HG03196 (cell line): ENCODE results near the gene DNAJB7.
"Not testable (repeated sequence)": the region's sequence is repeated elsewhere in the genome, so short reads cannot be mapped to it uniquely, and the experiment has no call there.

Experiments
- ATAC-seq: cut with Tn5 transposase; IDR thresholded peaks from one replicate; pipeline ENCODE4 v1.9.1; 2021; ENCODE audit not compliant: unreplicated experiment

DNAJB7 gene

DNA sequence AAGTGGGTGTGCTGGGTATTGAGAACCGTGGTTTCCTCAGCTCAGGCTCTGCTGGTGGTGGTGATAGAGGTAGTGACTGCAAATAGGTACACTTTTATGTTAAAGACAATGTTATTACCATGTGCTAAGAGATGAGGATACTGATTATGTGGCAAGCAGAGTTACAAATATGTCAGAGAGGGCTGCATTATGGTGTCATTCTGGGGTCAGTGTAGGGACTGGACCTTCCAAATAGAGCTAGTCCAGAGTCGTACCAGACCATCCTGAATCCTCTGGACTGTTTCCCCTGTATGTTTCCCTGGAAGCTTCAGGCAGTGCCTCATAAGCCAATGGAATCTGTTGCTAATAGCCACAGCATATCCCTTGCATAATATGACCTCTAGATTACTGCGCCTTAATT lies at the start of gene DNAJB7:
Gene DNAJB7, minus strand, starts transcription at position 101 of the 400 bp plus-strand sequence. CDS start 119 bp downstream, outside the sequence.
- ATAC-seq, result no peak

DNA sequence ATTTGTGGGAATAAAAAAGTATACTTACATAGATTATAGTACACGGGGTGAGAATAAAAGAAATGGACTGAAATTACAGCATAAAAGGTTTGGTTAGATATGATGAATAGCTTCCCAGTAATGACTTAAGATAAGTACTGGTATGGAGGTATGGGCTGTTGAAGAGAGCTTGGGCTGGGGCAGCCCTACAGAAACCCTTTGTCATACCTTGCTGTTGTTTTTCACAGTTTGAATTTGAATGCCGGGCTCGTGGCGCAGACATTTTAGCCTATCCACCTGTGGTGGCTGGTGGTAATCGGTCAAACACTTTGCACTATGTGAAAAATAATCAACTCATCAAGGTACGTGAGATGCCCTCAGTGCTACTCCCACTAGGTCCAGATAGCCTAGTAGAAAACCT lies 47.0 kb upstream of the DNAJB7 start:
- ATAC-seq, result no peak

DNA sequence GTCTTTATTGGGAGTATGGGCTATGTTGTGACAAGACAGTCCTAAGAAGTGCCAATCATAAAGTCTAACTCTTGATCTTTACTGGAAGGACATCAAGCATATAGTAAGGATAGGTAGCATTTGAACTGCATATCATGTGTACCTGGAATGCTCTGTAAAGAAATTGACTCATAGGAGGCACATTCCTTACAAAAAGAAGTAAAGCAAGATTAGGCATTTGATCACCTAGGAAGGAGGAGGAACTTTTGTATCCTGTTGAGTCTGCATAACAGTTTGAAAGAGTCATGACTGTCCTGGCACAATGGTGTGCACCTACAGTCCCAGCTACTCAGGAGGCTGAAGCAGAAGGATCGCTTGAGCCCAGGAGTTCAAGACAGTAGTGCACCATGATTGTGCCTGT lies 42.2 kb upstream of the DNAJB7 start:
- no peak for ATAC-seq

DNA sequence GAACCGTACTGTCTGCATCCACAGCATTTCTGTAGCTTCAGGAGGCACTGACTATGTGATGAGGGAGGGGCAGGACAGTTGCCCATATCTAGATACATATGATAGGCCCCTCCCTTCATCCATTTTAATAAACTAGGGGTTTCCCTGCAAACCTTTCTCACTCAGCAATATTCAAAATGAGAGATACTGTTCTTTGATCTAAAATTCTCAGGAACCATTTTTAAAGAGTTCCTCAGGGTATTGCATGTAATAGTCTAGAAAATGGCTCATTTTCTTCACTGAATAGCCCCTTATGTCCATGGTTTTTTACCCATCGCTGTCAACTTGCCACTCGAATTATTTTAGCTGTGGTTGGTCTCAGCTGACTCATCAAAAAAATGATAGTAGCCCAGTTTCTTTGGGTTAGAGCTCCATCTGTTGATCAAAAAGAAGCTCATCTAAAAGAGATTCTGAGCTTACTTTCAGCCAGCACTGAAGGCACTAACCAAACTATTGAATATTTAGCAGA lies 37.0 kb upstream of the DNAJB7 start:
- ATAC-seq, result no peak

DNA sequence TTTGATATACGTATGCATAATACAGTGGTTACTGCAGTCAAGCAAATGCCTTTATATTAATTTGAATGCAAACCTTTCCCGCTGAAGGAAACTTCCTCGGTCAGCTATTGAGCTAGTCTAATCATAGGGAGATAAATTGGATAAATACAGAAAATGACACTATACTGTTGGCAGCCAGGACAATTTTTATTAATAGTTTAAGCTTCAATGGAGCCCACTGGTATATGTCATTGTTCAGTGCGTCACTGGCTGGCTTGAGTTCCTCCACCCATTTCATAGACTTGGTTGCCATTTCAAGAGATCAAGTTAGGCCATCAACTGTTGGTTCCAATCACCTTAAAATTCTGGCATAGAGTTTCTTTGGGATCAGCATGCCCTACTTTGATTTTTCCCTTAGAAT lies 32.5 kb upstream of the DNAJB7 start:
- no peak for ATAC-seq

DNA sequence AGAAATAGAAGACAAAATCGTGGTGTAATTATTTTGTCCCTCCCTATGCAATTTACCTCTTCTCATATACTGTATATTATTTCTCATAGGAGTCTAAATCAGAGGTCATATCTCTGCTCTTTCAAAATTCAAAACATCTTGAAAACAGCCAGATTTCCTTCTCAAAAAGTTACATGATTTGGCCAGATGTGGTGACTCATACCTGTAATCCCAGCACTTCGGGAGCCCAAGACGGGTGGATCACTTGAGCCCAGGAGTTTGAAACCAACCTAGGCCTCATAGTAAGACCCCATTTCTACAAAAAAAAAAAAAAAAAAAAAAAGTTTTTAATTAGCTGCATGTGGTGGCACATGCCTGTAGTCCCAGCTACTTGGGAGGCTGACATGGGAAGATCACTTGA lies 29.0 kb upstream of the DNAJB7 start:
- no peak for ATAC-seq

DNA sequence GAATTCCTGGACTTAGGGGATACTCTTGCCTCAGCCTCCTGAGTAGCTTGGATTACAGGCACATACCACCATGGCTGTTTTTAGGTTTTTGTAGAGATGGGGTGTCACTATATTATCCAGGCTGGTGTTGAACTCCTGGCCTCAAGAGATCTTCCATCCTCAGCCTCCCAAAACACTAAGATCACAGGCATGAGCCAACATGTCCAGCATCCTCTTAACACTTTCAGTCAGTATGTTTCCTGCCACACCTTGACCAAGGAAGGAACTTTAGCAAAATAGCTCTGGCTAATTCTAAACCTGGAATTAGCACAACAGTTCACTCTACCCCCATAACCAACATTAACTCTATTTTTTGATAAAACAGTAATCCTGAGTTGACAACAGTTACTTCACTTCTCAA lies 27.2 kb upstream of the DNAJB7 start:
- ATAC-seq, result no peak

DNA sequence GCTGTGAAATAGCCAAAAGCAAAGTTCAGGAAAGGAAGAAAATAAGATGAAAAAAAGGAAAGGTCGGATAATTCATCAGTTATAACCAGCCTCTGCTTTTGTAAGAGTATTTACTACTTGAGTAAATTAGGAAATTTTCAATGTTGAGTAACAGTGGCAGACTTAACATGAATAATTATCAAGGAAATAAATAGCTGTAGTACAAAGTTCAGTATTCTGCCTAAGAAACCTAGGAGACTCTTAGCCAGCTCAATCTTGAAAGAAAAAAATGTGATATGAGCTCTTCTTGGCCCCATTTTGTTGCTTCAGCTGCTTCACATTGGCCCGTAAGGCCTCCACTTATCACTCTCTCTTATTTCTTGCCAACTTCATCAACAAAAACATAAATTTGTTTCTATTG lies 17.0 kb upstream of the DNAJB7 start:
- no peak for ATAC-seq

DNA sequence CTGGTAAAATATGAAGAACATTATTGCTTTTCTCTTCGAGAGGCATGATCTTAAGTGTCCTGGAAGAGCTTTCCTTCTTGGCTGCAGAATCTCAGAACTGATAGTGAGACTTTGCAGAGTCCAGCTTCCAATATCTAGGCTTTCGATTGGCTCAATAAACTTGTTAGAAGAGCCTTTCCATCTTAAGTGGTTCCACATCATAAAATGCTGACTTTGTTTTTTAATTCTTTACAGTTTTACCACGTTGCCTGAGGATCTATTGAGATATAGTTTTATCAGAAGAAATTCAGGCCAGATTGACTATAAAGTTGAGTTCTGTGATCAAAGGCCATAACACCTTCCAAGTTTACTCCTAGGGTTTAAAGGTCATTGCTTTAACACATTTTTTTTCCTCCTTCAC lies 15.6 kb upstream of the DNAJB7 start:
- ATAC-seq, result no peak

DNA sequence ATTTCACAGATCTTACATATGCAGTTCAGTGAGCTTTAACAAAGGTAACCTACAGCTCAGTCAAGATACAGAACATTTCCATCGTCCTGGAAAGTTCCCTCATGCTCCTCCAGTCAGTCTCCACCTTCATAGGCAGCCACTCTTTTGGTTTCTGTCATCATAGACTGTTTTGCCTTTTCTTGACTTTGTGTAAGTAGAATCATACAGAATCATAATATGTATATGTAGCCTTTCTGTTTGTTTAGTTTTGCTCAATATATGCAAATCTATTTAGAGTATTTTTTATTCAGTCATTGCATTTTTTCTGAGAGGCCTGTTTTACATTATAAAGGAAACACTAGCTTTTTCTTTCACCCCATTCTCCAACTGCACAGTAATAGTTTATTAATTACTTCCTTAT lies 15.0 kb upstream of the DNAJB7 start:
- no peak for ATAC-seq

DNA sequence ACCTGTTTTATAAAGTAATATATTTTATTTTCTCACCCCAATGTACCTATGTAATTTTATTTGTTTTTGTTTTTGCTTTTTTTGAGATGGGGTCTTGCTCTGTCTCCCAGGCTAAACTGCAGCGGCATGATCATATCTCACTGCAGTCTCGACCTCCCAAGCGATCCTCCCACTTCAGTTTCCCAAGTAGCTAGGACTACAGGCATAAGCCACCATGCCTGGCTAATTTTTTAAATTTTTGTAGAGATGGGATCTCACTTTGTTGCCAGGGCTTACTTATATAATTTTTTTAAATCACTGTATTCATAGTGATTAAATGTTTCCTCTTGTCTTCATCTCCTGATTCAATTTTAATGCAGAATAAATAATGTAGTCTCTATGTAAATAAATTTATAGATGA lies 13.2 kb upstream of the DNAJB7 start:
- no peak for ATAC-seq

DNA sequence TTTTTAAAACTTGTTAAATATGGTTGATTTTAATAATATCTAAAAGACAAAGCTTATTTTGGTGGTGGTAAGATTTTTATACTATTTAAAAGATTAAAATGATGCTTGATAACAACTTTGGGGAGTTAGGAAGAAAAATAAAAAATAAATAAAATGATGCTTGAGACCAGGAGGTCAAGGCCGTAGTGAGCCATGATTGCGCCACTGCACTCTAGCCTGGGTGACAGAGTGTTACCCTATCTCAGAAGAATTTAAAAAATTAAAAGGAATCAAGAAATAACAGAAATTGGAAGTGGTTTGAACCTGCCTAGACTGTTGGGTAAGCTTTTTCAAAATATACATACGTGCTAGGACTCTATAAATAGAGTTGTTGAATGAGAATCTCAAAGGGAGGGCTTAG lies 12.1 kb upstream of the DNAJB7 start:
- ATAC-seq, result no peak

DNA sequence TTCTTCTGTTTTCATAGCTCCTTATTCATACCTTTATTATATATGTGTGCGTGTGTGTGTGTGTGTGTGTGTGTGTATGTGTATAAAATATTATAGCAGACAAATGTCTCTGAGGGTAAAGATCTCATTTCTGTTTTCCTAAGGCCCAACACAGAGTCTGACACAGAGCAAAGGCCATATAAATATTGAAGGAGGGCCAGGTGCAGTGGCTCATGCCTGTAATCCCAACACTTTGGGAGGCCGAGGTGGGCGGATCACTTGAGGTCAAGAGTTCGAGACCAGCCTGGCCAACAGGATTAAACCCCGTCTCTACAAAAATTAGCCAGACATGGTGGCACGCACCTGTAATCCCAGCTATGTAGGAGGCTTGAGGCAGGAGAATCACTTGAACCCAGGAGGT lies 6.5 kb upstream of the DNAJB7 start:
- ATAC-seq, result not testable (repeated sequence)

DNA sequence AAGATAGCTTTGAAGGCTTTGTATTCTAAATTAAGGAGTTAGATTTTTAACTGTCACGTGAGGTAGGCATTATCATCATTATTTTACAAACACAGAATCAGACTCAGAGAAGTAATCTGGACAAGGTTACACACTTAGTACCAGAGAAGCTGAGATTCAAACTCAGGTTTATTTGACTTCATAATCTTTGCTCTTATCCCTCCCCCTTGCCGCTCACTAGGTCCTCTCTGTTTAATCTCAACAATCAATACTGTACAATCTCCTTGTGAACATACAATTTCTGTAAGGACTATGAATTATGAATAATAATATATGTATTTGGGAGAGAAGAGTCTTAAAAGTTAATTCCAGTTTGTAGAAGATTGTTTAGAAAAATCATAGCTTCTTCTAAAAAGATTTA lies 5.2 kb upstream of the DNAJB7 start:
- ATAC-seq, result no peak

DNA sequence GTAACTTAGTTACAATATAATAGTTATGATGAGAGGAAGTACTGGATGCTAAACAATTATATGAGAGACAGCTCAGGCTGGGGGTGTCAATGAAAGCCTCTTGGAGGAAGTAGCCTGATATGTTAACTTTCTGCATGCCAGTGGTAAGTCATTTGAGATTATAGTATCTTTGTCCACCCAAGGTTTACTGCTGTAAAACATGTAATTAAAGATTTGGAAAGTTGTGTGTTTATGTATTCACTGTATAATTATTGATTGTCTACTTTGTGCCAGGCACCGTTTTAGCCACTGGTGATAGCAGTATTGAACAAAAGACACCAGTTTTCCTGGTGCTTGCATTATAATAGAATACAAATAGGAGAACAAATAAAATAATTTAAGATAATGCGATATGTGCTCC lies 624 bp upstream of the DNAJB7 start:
- ATAC-seq, result no peak

DNA sequence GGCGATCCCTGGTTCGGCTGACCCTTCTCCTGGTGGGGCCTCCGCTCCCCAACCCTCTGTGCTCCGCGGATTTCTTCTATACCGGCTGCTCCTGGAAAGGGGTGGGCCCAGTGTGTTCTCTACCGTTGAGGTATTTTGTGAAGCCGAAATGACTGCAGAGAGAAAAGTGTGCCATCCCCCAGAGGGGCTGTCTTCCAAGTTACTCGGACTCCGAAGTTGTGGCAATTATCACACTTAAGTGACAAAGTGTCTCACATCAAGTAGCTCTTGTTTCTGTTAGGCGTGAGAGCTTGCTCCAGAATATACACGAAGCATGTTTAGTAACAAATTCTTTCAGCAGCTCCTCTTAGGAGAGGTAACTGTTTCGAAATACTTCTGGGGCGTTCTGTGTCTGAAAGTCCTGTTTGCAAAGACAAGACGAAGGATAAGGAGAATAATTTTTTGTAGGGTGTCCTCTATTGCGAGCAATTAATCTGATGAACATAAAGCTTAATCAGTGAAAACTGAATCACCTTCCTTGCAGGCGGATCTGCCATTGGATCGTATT lies 4.5 kb downstream of the DNAJB7 start:
- no peak for ATAC-seq

DNA sequence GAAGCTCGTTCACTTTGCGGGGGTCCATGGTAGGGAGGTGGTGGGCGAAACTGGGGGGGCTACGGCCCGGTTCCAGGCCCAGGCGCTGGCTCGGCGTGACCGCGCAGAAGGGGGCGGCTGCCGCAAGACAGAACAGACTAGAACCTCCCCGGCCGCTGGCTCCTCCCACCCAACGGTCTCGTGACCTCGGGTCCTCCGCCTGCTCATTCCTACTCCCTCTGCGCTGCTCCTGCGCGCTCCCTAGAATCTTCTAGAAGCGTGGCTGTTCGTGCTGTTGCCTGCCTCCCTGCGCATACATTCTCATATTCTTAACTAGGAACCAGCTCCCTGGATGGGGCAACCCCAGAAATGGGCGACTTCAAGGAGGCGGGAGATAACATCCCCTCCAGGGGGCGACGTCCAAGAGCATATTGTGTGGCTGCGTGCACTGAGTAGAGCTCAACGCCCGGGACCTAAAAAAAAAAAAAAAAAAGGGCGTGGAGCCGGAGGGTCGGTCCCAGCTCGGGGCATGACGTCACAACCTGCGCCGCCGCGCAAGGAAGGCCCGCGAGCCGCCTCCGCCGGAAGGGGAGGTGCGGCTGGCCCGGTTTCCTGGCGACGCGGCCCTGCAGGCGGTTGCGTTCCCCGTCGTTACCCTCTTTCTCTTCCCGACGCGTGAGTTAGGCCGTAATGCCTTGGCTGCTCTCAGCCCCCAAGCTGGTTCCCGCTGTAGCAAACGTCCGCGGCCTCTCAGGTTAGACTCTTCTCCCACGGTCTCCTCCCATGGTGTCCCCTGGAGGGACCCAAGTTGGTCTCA lies 5.2 kb downstream of the DNAJB7 start, which contains the start of the genes ST13 and XPNPEP3:
Gene ST13, minus strand, starts transcription at position 127 of the 796 bp plus-strand sequence. Its CDS starts 99 bp downstream, at position 28.
Gene XPNPEP3, plus strand, starts transcription at position 636 of the 796 bp plus-strand sequence. Its CDS starts 34 bp downstream, at position 670.
- ATAC-seq, result peak; percentile 83

DNA sequence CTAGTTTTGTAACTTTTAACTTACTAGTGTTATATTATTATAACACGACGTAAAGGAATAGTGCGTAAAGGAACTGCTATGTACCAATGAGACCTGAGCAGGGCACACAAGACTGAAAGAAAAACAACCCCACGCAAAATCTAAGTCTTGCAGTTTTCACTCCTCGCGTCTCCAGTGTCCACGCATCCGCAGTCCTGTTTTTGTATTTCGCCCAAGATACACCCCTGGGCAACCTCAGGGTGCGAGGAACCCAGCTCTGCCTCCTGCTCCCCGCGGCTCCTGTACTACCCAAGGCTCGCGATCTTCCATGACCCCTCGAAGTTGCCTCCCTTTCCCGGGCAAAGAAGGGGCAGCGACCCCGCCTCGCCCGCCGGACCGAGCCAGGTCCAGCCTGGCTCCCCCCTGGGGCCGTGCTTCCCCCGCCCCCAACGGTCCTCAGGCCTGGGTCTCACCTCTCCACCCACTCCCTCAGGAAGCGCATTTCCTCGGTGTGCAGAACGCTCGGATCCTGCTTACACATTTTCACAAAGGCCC lies 5.9 kb downstream of the DNAJB7 start:
- no peak for ATAC-seq

DNA sequence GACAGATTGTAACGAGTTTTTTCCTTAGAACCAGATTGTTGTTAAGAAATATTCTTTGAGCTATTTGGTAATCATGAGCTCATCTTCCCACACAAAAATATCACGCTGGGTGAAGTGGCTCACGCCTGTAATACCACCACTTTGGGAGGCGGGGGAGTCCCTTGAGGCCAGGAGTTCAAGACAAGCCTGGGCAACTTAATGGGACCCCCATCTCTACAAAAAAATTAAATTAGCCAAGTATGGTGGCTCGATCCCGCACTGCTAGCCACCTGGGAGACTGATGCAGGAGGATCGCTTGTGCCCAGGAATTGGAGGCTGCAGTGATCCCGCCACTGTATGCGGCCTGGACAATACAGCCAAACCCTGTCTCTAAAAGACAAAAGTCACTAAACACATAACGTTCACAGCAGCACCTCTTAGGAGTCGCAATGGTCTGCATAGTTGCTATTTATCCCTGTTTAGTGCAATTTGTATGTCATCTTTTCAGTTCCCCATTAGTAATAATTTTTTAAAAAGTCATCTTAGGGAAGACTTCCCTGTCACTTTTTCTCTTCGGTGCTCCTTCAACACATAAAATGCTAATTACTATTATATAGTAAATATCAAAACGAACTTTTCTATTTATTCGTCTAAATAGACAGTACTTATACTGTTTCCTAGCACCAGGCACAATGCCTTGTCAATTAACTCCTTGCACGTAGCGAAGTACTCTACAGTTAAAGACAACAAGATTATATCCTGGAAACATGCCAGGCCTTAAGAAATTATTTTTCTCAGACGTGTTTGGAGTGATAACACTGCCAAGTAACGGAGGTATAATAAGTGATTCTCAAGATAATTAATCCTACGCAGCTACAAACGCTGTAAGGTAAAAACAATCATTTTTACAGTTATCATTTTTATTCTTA lies 6.6 kb downstream of the DNAJB7 start:
- no peak for ATAC-seq

DNA sequence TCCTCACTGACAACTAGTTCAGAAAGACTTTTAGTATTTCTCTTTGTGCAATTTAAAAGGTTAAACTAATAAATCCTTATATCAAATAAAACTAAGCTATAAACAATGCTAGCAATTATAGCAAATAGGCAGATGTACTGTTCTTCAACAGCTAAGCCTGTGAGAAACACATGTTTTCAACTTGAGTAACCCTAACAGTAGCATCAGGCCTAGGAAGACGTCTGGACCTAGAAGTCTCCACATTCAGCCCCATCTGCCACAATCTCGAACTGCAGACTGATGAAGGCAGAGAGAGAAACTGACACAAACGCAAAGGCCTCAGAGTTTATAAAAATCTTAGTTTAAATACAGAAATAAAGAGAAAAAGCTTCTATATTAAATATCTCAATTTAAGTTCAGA lies 8.0 kb downstream of the DNAJB7 start:
- no peak for ATAC-seq

DNA sequence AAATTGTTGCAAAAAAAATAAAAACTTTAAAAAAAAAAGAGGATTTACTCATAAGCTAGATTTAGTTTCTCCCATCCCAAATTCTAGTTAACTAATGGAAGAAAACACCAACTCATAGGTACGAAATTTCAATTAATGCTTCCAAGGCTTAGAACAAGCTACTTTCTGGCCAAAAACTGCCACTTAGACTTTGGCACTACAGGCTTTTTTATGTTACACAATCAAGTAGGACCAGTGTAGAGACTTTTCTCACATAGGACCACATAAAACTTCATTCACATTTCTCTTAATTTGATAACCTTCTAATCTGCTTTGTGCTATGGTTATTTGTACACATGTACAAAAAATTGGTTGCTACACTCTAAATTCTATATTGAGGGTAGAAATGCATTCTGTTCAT lies 8.6 kb downstream of the DNAJB7 start:
- ATAC-seq, result no peak
